ENCODE measurements around the gene USP50. TPM values are rescaled to one million over a fixed set of nuclear protein-coding genes. Genes with fewer than 3 reads are reported as not detected.

USP50 gene
- total and polyA plus RNA-seq, 9 donors, result 0.62 to 0.81 TPM; not detected in 7

- WGBS, 3 donors, result 52 to 76% (median 61%) methylated on average over 5 of the region's 5 CpGs
- no peaks in the 10 kb centered on the region for H3K27me3 ChIP-seq
- H3K27ac ChIP-seq, result no peak overlapping the region
- intact Hi-C loops (cut with DNase I), result no loop called here
- no peaks in the 10 kb centered on the region for H3K36me3 ChIP-seq
- H3K9me3 ChIP-seq, result no peaks in the 10 kb centered on the region
- no peak for TF ChIP-seq EP300 (IDR thresholded peaks at IDR 0.05)
- no peak for TF ChIP-seq POLR2A (IDR thresholded peaks at IDR 0.05)
- no peak for TF ChIP-seq CTCF (IDR thresholded peaks at IDR 0.05)
- DNase-seq, result no peak
- no peaks in the 10 kb centered on the region for H3K4me1 ChIP-seq (ENCODE audit: insufficient read depth)
- no peak overlapping the region for H3K4me3 ChIP-seq
Measured at GRCh38 chr15:50544368-50544767, 2.1 kb downstream of the USP50 start.

GRCh38 chr15:50543556-50543955, 2.9 kb downstream of the USP50 start:
- intact Hi-C loops (cut with DNase I), result no loop called here
- no peaks in the 10 kb centered on the region for H3K4me1 ChIP-seq (ENCODE audit: insufficient read depth)
- H3K36me3 ChIP-seq, result no peaks in the 10 kb centered on the region
- H3K9me3 ChIP-seq, result no peaks in the 10 kb centered on the region
- no peak for TF ChIP-seq EP300 (IDR thresholded peaks at IDR 0.05)
- no peak for DNase-seq
- 85 to 88% (median 87%) methylated on average over 3 of the region's 3 CpGs for WGBS, 3 donors
- H3K27me3 ChIP-seq, result no peaks in the 10 kb centered on the region
- no peak overlapping the region for H3K4me3 ChIP-seq
- H3K27ac ChIP-seq, result no peak overlapping the region

- no peak for DNase-seq
- no peak overlapping the region for H3K27ac ChIP-seq
- H3K4me1 ChIP-seq (ENCODE audit: insufficient read depth), result no peaks in the 10 kb centered on the region
- H3K4me3 ChIP-seq, result no peak overlapping the region
- WGBS, 3 donors, result 29 to 46% (median 41%) methylated on average over 2 of the region's 2 CpGs
- H3K9me3 ChIP-seq, result no peaks in the 10 kb centered on the region
- TF ChIP-seq EP300 (IDR thresholded peaks at IDR 0.05), result no peak
- no peak for TF ChIP-seq POLR2A (IDR thresholded peaks at IDR 0.05)
- no peak for TF ChIP-seq CTCF (IDR thresholded peaks at IDR 0.05)
- no peaks in the 10 kb centered on the region for H3K27me3 ChIP-seq
- intact Hi-C loops (cut with DNase I), result no loop called here
- no peaks in the 10 kb centered on the region for H3K36me3 ChIP-seq
Measured at GRCh38 chr15:50542887-50543210, 3.6 kb downstream of the USP50 start.

GRCh38 chr15:50531766-50532165, 14.7 kb downstream of the USP50 start:
- H3K4me3 ChIP-seq, result no peak overlapping the region
- no peak for DNase-seq
- WGBS, 3 donors, result 17 to 29% (median 24%) methylated on average over 4 of the region's 4 CpGs
- H3K27me3 ChIP-seq, result no peaks in the 10 kb centered on the region
- TF ChIP-seq EP300 (IDR thresholded peaks at IDR 0.05), result no peak
- TF ChIP-seq POLR2A (IDR thresholded peaks at IDR 0.05), result no peak
- TF ChIP-seq CTCF (IDR thresholded peaks at IDR 0.05), result no peak
- H3K9me3 ChIP-seq, result no peaks in the 10 kb centered on the region
- no peaks in the 10 kb centered on the region for H3K36me3 ChIP-seq
- no peak overlapping the region for H3K27ac ChIP-seq
- H3K4me1 ChIP-seq (ENCODE audit: insufficient read depth), result no peaks in the 10 kb centered on the region
- intact Hi-C loops (cut with DNase I), result no loop called here

GRCh38 chr15:50531163-50531562, 15.3 kb downstream of the USP50 start:
- Histone ChIP-seq H3K27ac (no peak overlapping the region), H3K36me3 (no peaks in the 10 kb centered on the region), H3K9me3 (no peaks in the 10 kb centered on the region), H3K4me1 (ENCODE audit: insufficient read depth) (no peaks in the 10 kb centered on the region), H3K27me3 (no peaks in the 10 kb centered on the region), H3K4me3 (no peak overlapping the region)
- no peak for DNase-seq
- TF ChIP-seq EP300 (IDR thresholded peaks at IDR 0.05) (no peak), POLR2A (IDR thresholded peaks at IDR 0.05) (no peak), CTCF (IDR thresholded peaks at IDR 0.05) (no peak)
- intact Hi-C loops (cut with DNase I), result no loop called here
- WGBS, 3 donors, result 81 to 85% (median 84%) methylated on average over 4 of the region's 4 CpGs

All from ovary (tissue), 9 donors.